HFF-Myc (cell line): Measurements from ENCODE around the gene SHC1.
"Not testable (repeated sequence)": the region's sequence is repeated elsewhere in the genome, so short reads cannot be mapped to it uniquely, and the experiment has no call there.

Source experiments
- DNase-seq: peaks from one replicate; pipeline ENCODE4 v3.0.0-alpha.2; 2011; ENCODE audit warnings: low read depth; ENCODE audit errors: extremely low read depth
- H3K4me3 ChIP-seq: replicated peaks from 2 replicates; pipeline ENCODE4 v1.5.1; 2011; ENCODE audit warnings: low read depth, mild to moderate bottlenecking, control low read depth, low read length
- TF ChIP-seq, protein P1 (sequence below): IDR thresholded peaks from 2 replicates; pipeline ENCODE4 v1.5.1; 2012; ENCODE audit warnings: mild to moderate bottlenecking, low read depth, low read length, control low read depth; ENCODE audit errors: missing control alignments

Gene SHC1

DNA sequence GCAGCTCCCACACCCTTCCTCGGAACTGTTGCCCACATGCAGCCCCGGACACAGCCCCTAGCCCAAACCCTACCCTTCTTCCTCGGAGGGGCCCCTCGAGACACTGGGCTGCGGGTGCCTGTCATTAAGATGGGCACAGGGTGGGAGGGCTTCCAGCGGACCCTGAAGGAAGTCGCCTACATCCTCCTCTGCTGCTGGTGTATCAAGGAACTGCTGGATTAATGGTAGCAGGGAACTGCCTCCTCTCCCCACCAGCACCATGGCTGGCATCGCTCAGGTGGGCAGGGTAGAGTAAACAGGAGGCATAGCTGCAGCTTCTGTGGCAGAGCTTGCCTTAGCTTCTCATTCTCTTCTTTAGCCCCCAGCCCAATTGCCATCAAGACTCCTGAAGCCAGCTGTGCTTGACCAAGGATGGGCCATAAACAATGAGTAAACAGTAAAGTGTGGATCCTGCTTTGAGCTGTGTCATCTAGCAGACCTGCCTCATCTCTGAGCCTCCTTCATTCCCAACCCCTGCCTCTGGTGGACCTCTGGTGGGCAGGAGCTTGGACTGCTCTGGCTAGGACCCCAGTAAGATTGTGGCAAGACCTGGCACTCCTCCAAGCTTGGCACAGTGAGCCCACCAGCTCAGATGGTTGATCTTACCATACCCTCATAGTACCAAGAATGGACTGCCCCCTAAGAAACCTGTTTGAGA lies 23.2 kb upstream of the SHC1 start, which contains the start of gene LENEP:
Gene LENEP, plus strand, starts transcription at position 15 of the 697 bp plus-strand sequence. Its CDS starts 22 bp downstream, at position 37.
- TF ChIP-seq, protein P1, sequence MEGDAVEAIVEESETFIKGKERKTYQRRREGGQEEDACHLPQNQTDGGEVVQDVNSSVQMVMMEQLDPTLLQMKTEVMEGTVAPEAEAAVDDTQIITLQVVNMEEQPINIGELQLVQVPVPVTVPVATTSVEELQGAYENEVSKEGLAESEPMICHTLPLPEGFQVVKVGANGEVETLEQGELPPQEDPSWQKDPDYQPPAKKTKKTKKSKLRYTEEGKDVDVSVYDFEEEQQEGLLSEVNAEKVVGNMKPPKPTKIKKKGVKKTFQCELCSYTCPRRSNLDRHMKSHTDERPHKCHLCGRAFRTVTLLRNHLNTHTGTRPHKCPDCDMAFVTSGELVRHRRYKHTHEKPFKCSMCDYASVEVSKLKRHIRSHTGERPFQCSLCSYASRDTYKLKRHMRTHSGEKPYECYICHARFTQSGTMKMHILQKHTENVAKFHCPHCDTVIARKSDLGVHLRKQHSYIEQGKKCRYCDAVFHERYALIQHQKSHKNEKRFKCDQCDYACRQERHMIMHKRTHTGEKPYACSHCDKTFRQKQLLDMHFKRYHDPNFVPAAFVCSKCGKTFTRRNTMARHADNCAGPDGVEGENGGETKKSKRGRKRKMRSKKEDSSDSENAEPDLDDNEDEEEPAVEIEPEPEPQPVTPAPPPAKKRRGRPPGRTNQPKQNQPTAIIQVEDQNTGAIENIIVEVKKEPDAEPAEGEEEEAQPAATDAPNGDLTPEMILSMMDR = no peak
- no peak within 1 kb of the TSS for H3K4me3 ChIP-seq
- DNase-seq = no peak

DNA sequence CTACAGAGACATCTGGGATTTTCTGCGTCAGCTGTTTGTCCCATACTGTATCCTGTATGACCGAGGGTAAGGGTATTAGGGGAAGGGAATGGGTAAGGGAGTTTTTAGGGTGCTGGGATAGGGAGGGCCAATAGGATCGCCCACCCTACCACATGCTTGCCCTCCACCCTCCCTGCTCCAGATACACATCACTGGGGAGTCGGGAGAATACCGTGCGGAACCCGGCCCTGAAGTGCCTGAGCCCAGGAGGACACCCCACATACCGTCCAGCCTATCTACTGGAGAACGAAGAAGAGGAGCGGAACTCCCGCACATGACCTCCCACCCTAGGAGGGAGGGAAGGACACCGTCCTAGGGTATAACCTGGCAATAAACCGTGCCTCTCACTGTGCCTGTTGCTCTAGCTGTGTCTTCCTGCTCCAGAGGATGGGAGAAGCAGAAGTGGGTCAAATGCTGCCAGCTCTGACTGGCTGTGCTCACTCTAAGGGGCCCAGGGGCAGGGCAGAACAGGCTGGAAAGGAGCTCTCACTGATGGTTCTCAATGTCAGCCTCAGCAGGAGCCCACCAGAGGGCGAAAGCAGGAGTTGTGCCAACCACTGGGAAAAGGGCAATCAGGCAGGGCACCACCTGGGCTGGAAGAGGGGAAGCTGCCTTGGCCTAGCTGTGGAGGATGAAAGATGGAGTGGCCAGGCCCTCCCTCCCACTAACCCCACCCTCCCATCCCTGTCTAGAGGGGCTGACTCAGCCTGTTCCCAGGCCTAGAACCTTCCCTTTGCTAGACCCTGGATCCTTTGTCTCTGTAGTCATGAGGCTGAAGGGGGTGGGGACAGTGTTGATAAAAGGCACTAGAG lies 22.4 kb upstream of the SHC1 start:
- no peak for DNase-seq
- H3K4me3 ChIP-seq = no peak overlapping the region
- TF ChIP-seq, protein P1 = peak; percentile 20

DNA sequence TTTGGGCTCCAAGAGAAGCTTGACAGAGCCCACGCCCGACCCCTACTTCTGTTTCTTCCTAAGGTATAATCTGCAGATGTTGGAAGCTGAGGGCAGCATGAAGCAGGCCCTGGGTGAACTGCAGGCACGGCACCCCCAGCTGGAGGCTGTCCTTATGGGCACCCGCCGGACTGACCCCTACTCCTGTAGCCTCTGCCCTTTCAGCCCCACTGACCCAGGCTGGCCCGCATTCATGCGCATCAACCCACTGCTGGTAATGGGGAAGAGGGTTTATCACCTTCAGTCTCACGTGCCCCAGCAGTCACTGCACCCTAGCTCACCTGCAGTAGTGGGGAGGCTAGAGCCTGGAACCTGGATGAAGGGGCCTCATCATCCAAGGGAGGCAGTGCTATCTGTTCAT lies 19.7 kb upstream of the SHC1 start:
- TF ChIP-seq, protein P1 = no peak
- DNase-seq = no peak
- H3K4me3 ChIP-seq = no peak overlapping the region

DNA sequence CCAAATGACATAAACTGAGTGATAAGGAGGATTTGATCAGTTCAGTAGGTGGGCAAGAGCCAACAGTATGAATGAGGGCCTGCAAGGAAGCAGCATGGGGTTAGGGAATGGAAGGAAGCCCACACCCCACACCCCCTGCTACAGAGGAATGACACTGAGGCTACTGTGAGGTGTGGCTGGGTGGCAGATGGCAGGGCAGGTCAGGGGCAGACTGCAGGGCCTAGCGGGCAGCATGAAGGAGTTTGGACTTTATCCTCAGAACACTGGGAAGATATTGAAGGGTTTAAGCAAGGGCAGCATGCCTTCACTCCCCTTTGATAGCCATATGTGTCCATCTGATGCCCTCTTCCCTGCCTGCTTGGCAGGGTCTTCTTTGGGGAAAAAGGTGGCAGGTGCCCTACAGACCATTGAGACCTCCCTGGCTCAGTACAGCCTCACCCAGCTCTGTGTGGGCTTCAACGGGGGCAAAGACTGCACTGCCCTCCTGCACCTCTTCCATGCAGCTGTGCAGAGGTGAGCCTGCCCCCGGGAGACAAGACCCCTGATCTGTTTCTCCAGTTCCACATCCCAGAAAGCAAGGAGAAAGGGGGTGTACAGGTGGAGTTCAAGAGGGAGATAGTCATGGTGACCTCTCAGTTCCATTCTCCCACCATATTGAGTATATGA lies 18.8 kb upstream of the SHC1 start:
- TF ChIP-seq, protein P1 = no peak
- no peak for DNase-seq
- no peak overlapping the region for H3K4me3 ChIP-seq

DNA sequence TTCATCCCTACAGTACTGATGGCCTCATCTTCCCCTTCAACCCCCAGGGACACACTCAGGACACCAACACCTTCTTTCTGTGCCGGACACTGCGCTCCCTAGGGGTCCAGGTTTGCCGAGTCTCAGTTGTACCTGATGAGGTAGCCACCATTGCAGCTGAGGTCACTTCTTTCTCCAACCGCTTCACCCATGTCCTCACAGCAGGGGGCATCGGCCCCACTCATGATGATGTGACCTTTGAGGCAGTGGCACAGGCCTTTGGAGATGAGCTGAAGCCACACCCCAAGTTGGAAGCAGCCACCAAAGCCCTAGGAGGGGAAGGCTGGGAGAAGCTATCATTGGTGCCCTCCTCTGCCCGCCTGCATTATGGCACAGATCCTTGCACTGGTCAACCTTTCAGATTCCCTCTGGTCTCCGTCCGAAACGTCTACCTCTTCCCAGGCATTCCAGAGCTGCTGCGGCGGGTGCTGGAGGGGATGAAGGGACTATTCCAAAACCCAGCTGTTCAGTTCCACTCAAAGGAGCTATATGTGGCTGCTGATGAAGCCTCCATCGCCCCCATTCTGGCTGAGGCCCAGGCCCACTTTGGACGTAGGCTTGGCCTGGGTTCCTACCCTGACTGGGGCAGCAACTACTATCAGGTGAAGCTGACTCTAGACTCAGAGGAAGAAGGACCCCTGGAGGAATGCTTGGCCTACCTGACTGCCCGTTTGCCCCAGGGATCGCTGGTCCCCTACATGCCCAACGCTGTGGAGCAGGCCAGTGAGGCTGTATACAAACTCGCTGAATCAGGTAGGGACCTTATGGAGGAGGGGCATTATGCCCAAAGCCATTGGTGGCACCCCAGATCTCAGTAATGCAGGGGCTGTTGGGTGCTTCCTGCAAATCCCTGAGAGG lies 17.8 kb upstream of the SHC1 start:
- no peak for DNase-seq
- TF ChIP-seq, protein P1 = no peak
- H3K4me3 ChIP-seq = no peak overlapping the region

DNA sequence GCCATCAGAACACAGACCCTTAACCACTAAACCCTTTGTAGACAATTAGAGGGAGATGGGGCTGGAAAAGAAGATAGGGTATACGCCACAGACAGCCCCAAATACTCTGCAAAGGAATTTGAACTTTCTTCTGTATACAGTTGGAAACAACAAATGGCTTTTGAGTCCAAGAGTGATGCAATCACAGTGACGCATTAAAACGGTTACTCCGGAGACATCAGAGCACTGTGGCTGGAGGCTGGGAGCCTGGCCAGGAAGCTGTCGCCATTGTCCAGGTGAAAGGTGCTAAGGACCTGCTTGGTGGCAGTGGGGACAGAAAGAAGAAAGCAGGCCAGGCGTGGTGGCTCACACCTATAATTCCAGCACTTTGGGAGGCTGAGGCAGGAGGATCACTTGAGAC lies 16.8 kb upstream of the SHC1 start:
- TF ChIP-seq, protein P1 = no peak
- no peak for DNase-seq

DNA sequence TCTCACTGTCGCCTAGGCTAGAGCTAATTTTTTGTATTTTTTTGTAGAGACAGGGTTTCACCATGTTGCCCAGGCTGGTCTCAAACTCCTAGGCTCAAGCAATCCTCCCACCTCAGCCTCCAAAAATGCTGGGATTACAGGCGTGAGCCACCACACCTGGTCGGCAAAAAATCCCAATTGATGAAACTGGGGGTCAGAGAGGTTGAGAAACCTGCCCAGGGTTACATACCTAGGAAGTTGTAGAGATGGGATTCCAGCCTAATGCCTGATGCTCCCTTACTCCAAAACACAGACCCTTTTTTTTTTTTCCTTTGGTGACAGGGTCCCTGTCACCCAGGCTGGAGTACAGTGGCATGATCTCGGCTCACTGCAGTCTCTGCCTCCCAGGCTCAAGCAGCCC lies 16.2 kb upstream of the SHC1 start:
- not testable (repeated sequence) for H3K4me3 ChIP-seq, DNase-seq

More for the DNA sequence above, 16.8 kb upstream of the SHC1 start:
- no peak overlapping the region for H3K4me3 ChIP-seq
